BE2C (cell line): ENCODE results near the gene LRRFIP1.
"Not testable (repeated sequence)": the region's sequence is repeated elsewhere in the genome, so short reads cannot be mapped to it uniquely, and the experiment has no call there.

Experiments used
- DNase-seq: peaks from one replicate; pipeline ENCODE4 v3.0.0-alpha.2; 2020
- H3K27me3 ChIP-seq: fragments of 250-450 bp; sonication (Bioruptor Pico); 2 replicates; pipeline ENCODE4 v1.5.1; 2020; ENCODE audit warnings: mild to moderate bottlenecking
- H3K36me3 ChIP-seq: fragments of 250-450 bp; sonication (Bioruptor Pico); 2 replicates; pipeline ENCODE4 v1.5.1; 2020; ENCODE audit warnings: mild to moderate bottlenecking
- H3K4me1 ChIP-seq: fragments of 250-450 bp; sonication (Bioruptor Pico); 2 replicates; pipeline ENCODE4 v1.5.1; 2020
- H3K4me3 ChIP-seq: 2 replicates; pipeline ENCODE4 v1.5.1; 2011; ENCODE audit warnings: low read depth, low read length
- H3K9me3 ChIP-seq: fragments of 250-450 bp; sonication (Bioruptor Pico); 2 replicates; pipeline ENCODE4 v1.5.1; 2020
- CTCF ChIP-seq: IDR thresholded peaks from 2 replicates; pipeline ENCODE4 v1.5.1; 2012; ENCODE audit warnings: mild to moderate bottlenecking, low read depth, low read length

LRRFIP1 gene

GRCh38 chr2:237772513-237772912 lies 145.1 kb downstream of the LRRFIP1 start:
- no peak for TF ChIP-seq CTCF
- no peak overlapping the region for H3K4me3 ChIP-seq
- no peaks in the 10 kb centered on the region for H3K36me3 ChIP-seq
- no peaks in the 10 kb centered on the region for H3K4me1 ChIP-seq
- no peak for DNase-seq
- no peaks in the 10 kb centered on the region for H3K9me3 ChIP-seq
- H3K27me3 ChIP-seq: no peaks in the 10 kb centered on the region

GRCh38 chr2:237773826-237774225 lies 146.4 kb downstream of the LRRFIP1 start:
- DNase-seq: no peak
- H3K36me3 ChIP-seq: no peaks in the 10 kb centered on the region; the same call in none of the 2 replicates

GRCh38 chr2:237774811-237775553 lies 147.6 kb downstream of the LRRFIP1 start:
- no peaks in the 10 kb centered on the region for H3K27me3 ChIP-seq
- H3K36me3 ChIP-seq: peaks cover 5% of the 10 kb centered on the region
- TF ChIP-seq CTCF: peak; percentile 72
- H3K4me1 ChIP-seq: no peaks in the 10 kb centered on the region
- DNase-seq: peak; percentile 65
- H3K4me3 ChIP-seq: no peak overlapping the region
- no peaks in the 10 kb centered on the region for H3K9me3 ChIP-seq

More at GRCh38 chr2:237773826-237774225, 146.4 kb downstream of the LRRFIP1 start:
- no peak for TF ChIP-seq CTCF
- Histone ChIP-seq H3K27me3 (no peaks in the 10 kb centered on the region), H3K4me3 (no peak overlapping the region), H3K4me1 (no peaks in the 10 kb centered on the region), H3K9me3 (no peaks in the 10 kb centered on the region)

GRCh38 chr2:237779521-237779920 lies 152.1 kb downstream of the LRRFIP1 start:
- no peaks in the 10 kb centered on the region for H3K4me1 ChIP-seq
- no peak for DNase-seq
- H3K36me3 ChIP-seq: peaks cover 16% of the 10 kb centered on the region
- H3K27me3 ChIP-seq: no peaks in the 10 kb centered on the region
- no peak overlapping the region for H3K4me3 ChIP-seq
- TF ChIP-seq CTCF: no peak
- H3K9me3 ChIP-seq: no peaks in the 10 kb centered on the region

GRCh38 chr2:237782181-237782580 lies 154.8 kb downstream of the LRRFIP1 start:
- TF ChIP-seq CTCF: no peak
- Histone ChIP-seq H3K4me1 (no peaks in the 10 kb centered on the region), H3K36me3 (peaks cover 16% of the 10 kb centered on the region), H3K4me3 (no peak overlapping the region), H3K27me3 (no peaks in the 10 kb centered on the region), H3K9me3 (peaks cover 6% of the 10 kb centered on the region)
- DNase-seq: no peak

GRCh38 chr2:237783678-237784077 lies 156.3 kb downstream of the LRRFIP1 start:
- DNase-seq, H3K4me3 ChIP-seq, H3K4me1 ChIP-seq, H3K27me3 ChIP-seq, H3K9me3 ChIP-seq: not testable (repeated sequence)
- H3K36me3 ChIP-seq: peaks cover 16% of the 10 kb centered on the region
